Heart left ventricle (tissue), 13 donors: ENCODE data around the gene SPOCK1.

Experiments used
- CTCF ChIP-seq, 12 donors: fragments of 200-600 bp; sonication (generic) in 4 of 12; IDR thresholded peaks; one replicate each; pipeline versions ENCODE4 v1.5.0 to v1.8.0; 2018 to 2022; ENCODE audit warnings: antibody characterized with exemption in 12 of 12, mild to moderate bottlenecking in 5 of 12
- POLR2A ChIP-seq, 2 donors: fragments of 450-650 bp; IDR thresholded peaks; one replicate each; pipeline ENCODE4 v1.6.1; 2017; ENCODE audit warnings: antibody characterized with exemption in 2 of 2, mild to moderate bottlenecking in 2 of 2, moderate library complexity in 2 of 2
- donor health status: ischemic (EF 13 %, LVEDD 7.1; RV severe dilation, severe dysfunction).
- donor health status: DM: no; HTN: yes; CAD: no.
- donor health status: DM: no; HTN: no; CAD: no.
- donor health status: ischemic (EF 25% LVEDD 6.9; RV normal size, moderate dysfunction).
- donor health status: ischemic (EF 25% LVEDD 5.7; RV mildly dilated, moderate dysfunction).
- donor health status: ischemic (EF 35%, LVEDD 5.7; RV mildly dilated, moderate dysfunction).
- donor health status: nonischemic (EF 11% LVEDD 7.7; RV severe dilation, severe dysfunction).
- donor health status: DM: yes; HTN: yes; CAD: no.
- donor health status: PGD.
- donor health status: ischemic (EF 29% LVEDD 5.4; RV normal size, mild dysfunction).
- donor health status: nonischemic (EF 23%, LVEDD 6.1; RV moderate dilation, normal function).

GRCh38 chr5:137328991-137329390 lies 170.1 kb downstream of the SPOCK1 start:
- TF ChIP-seq CTCF (IDR thresholded peaks at IDR 0.05), result no peak
- TF ChIP-seq POLR2A (IDR thresholded peaks at IDR 0.05), result no peak
